Right cardiac atrium (tissue), 5 donors: ENCODE results near the gene PDE6A. TPM values are rescaled to one million over a fixed set of nuclear protein-coding genes. Genes with fewer than 3 reads are reported as not detected.
"Not testable (repeated sequence)": the region's sequence is repeated elsewhere in the genome, so short reads cannot be mapped to it uniquely, and the experiment has no call there.

Source experiments
- ATAC-seq, 2 donors: fragments of 200-7000 bp; cut with Tn5 transposase; one replicate each; pipeline versions ENCODE4 v1.8.0 to v1.9.1; 2020; ENCODE audit warnings: moderate library complexity in 2 of 2, mild to moderate bottlenecking in 1 of 2
- DNase-seq, 3 donors: peaks; one replicate each; pipeline ENCODE4 v3.0.0-alpha.2; 2020
- H3K27ac ChIP-seq: one replicate; pipeline ENCODE4 v1.5.1; 2013; ENCODE audit warnings: mild to moderate bottlenecking, low read length, control low read depth, moderate library complexity
- H3K27me3 ChIP-seq: one replicate; pipeline ENCODE4 v1.6.1; 2013; ENCODE audit not compliant: control insufficient read depth, insufficient read depth
- H3K4me1 ChIP-seq: one replicate; pipeline ENCODE4 v1.6.1; 2013; ENCODE audit warnings: low read length; ENCODE audit not compliant: control insufficient read depth, insufficient read depth
- H3K4me3 ChIP-seq: one replicate; pipeline ENCODE4 v1.5.1; 2013; ENCODE audit warnings: low read length, control low read depth
- H3K9me3 ChIP-seq: one replicate; pipeline ENCODE4 v1.6.1; 2013; ENCODE audit warnings: low read length; ENCODE audit not compliant: control insufficient read depth
- WGBS: extraction: QIAGEN DNeasy Blood & Tissue Kit; methylation state at CpG from one replicate; pipeline ENCODE4 v1.1.7; 2013; 5-methylcytosine and 5-hydroxymethylcytosine counted together
- intact Hi-C, 4 donors: fragments of 100-400 bp; cut with DNase I; formaldehyde crosslinking; loops; one replicate each; pipeline versions ENCODE4 v1.11.0 to v1.14.0; 2022 to 2023
- polyA plus RNA-seq: library from polyadenylated mRNA; stranded (reverse); fragments of 200-250 nt; gene quantifications from one replicate; pipeline ENCODE4 v1.2.3, GENCODE V29; 2013
- total RNA-seq, 4 donors: library from RNA; stranded (reverse); fragmentation: NEBNext Ultra II Directional; extraction: Animal tissue kit (Norgen Biotek cat#: 25700); gene quantifications; one replicate each; pipeline ENCODE4 v1.2.1, GENCODE V29; 2021
- donor health status: healthy with polysubstance abuse.
- donor health status: DM: no; HTN: yes; CAD: no.
- donor health status: DM: no; HTN: no; CAD: no.
- donor health status: DM: no; HTN: yes; CAD: no; lungs with severe emphysema.
- donor health status: DM: yes; HTN: yes; CAD: no.

Gene PDE6A
- total and polyA plus RNA-seq, 5 donors, result 0.06 to 0.11 (median 0.07) TPM; not detected in 2

DNA sequence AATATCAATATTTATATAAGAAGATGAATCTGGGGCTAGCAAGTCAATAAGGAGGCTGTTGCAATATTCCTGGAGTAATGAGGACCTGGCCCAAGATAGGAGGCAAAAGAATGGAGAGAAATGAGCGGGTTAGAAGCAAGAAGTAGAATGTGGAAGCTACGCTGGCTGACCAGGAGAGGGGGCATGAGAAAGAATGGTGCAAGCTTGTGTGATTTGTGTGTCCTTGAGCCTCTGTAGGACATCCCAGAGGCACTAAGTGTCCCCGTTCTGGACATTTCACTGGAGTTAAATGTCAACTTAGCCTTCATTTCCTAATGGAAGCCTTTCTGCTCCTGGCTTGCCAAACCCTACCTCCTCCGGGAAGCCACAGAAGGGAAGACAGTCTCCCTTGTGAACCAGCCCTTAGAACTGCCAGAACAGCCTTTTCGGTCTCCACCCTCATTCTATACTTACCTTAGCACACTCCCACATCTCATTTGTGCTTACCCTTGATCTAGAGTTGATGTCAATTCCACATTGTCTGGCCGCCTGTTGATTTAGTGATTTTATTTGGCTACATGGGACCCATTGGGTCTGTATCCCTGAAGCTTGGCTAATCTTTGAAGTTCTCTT lies 6.7 kb upstream of the PDE6A start:
- 70% methylated on average over 6 of the region's 6 CpGs for WGBS
- H3K4me1 ChIP-seq, result no peaks in the 10 kb centered on the region
- H3K4me3 ChIP-seq, result no peak overlapping the region
- ATAC-seq, result peak in 1 of 2 donors; percentile 22
- H3K9me3 ChIP-seq, result no peaks in the 10 kb centered on the region
- no peak for DNase-seq
- H3K27me3 ChIP-seq, result no peaks in the 10 kb centered on the region
- H3K27ac ChIP-seq, result no peak overlapping the region
- intact Hi-C loops, result no loop called here

DNA sequence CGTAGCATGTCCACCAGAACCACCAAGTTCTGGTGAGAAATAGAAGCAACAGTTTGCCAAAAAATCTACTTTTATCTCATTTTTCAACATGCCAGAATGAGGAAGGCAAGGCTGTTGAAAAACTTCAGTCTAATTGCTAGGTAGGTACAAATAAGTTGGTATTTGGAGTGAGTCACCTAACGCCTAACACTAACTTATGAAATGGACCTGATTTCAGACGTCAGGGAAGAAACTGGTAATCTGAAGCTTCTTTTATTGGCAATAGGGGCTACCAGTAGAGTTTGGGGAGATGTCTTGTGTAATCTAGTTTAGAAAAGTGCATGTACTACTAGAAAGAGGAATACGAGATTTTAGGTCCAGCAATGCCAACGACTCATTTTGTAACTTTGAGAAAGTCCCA lies 4.4 kb upstream of the PDE6A start:
- no peaks in the 10 kb centered on the region for H3K4me1 ChIP-seq
- H3K27ac ChIP-seq, result no peak overlapping the region
- ATAC-seq (no peak), DNase-seq (no peak)
- intact Hi-C loops, result no loop called here
- H3K4me3 ChIP-seq, result no peak overlapping the region
- no peaks in the 10 kb centered on the region for H3K27me3 ChIP-seq
- H3K9me3 ChIP-seq, result no peaks in the 10 kb centered on the region
- 85% methylated on average over 5 of the region's 5 CpGs for WGBS

DNA sequence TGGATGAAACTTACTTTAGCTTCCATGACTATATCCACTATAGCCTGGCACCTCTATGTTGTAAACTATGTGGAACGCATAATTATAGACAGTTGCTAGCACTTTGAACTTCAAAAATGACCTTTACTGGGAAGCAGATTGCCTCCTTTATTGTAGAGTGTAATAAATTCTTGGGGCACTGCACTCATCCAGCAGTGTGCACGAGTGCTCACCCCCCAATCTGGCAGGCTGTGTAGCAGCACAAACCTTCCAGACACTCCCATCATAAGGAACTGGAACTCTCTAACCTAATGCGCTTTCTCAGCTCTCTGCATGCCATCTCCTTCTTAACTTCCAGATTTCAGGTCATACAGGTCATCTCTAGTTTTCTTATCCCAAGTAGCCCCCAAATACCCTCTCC lies 1.5 kb upstream of the PDE6A start:
- Histone ChIP-seq H3K4me1 (no peaks in the 10 kb centered on the region), H3K27ac (no peak overlapping the region), H3K4me3 (no peak overlapping the region), H3K27me3 (no peaks in the 10 kb centered on the region), H3K9me3 (no peaks in the 10 kb centered on the region)
- 77% methylated on average over 3 of the region's 3 CpGs for WGBS
- intact Hi-C loops, result no loop called here
- ATAC-seq (no peak), DNase-seq (no peak)

DNA sequence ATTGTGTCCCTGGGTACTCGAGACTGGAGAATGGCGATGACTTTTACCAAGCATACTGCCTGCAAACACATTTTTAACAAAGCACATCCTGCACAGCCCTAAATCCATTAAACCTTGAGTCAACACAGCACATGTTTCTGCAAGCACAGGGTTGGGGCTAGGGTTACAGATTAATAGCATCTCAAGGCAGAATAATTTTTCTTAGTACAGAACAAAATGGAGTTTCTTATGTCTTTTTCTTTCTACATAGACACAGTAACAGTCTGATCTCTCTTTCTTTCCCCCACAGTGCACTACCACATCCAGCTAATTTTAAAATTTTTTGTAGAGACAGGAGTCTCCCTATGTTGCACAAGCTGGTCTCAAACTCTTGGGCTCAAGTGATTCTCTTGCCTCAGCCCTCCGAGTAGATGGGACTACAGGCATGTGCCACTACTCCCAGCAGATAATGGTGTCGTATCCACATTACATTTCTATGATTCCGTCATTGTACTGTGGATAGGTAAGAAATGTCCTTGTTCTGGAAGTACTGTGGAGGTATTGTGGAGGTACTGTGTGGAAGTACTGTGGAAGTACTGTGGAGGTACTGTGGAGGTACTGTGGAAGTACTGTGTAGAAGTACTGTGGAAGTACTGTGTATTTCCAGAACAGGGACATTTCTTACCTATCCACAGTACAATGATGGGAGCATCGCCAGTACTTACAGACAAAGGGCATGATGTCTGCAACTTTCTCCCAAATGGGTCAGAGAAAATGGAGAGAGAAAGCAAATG lies 1.2 kb downstream of the PDE6A start:
- WGBS, result 87% methylated on average over 6 of the region's 6 CpGs
- H3K9me3 ChIP-seq, H3K27me3 ChIP-seq, H3K27ac ChIP-seq, DNase-seq, H3K4me3 ChIP-seq, intact Hi-C loops, ATAC-seq, H3K4me1 ChIP-seq: not testable (repeated sequence)

DNA sequence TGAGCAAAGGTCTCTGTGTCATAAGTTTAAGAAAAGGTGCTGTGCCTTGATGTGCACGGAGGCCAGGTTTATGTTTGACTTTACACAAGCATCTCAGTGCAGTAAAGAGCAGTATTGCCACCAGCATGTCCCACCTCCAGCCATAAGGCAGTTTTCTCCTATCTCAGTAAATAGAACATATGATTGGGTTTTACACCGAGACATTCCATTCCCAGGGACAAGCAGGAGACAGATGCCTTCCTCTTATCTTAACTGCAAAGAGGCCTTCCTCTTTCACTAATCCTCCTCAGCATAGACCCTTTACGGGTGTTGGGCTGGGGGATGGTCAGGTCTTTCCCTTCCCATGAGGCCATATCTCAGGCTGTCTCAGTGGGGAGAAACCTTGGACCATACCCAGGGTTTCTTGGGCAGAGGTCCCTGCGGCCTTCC lies 1.8 kb downstream of the PDE6A start:
- ATAC-seq, H3K4me3 ChIP-seq, intact Hi-C loops, DNase-seq, H3K27me3 ChIP-seq, H3K4me1 ChIP-seq, H3K27ac ChIP-seq, H3K9me3 ChIP-seq: not testable (repeated sequence)
- WGBS, result 65% methylated on average over 4 of the region's 4 CpGs

DNA sequence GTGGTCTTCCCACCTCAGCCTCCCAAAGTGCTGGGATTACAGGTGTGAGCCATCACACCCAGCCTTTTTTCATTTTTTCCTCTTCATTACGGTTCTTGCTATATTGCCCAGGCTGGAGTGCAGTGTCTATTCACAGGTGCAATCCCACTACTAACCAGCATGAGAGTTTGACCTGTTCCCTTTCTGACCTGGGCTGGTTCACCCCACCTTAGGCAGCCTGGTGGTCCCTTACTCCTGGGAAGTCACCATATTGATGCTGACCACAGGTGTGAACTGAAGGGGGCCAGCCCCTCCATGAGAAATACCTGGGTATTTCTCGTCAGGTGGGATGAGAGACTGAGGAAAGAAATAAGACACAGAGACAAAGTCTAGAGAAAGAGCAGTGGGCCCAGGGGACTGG lies 2.4 kb downstream of the PDE6A start:
- Histone ChIP-seq H3K9me3 (no peaks in the 10 kb centered on the region), H3K27me3 (no peaks in the 10 kb centered on the region), H3K27ac (no peak overlapping the region), H3K4me1 (no peaks in the 10 kb centered on the region), H3K4me3 (no peak overlapping the region)
- intact Hi-C loops, result no loop called here
- no peak for ATAC-seq
- DNase-seq, result no peak
- 97% methylated on average over 2 of the region's 2 CpGs for WGBS

DNA sequence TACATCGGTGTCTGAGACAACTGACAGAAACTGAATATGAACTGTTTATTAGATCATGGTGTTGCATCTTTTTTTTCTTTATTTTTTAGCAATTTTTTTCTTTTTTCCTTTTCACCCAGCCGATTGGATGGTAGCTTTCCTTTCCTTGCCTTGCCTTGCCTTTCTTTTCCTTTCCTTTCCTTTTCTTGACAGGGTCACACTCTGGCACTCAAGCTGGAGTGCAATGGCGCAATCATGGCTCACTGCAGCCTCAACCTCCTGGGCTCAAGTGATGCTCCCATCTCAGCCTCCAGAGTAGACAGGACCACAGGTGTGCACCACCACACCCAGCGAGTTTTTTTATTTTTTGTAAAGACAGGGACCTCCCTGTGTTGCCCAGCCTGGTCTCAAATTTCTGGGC lies 2.8 kb downstream of the PDE6A start:
- H3K27me3 ChIP-seq, result no peaks in the 10 kb centered on the region
- H3K4me3 ChIP-seq, result no peak overlapping the region
- H3K4me1 ChIP-seq, result no peaks in the 10 kb centered on the region
- ATAC-seq (no peak), DNase-seq (no peak)
- H3K27ac ChIP-seq, result no peak overlapping the region
- intact Hi-C loops, result no loop called here
- WGBS, result 91% methylated on average over 4 of the region's 4 CpGs
- no peaks in the 10 kb centered on the region for H3K9me3 ChIP-seq

DNA sequence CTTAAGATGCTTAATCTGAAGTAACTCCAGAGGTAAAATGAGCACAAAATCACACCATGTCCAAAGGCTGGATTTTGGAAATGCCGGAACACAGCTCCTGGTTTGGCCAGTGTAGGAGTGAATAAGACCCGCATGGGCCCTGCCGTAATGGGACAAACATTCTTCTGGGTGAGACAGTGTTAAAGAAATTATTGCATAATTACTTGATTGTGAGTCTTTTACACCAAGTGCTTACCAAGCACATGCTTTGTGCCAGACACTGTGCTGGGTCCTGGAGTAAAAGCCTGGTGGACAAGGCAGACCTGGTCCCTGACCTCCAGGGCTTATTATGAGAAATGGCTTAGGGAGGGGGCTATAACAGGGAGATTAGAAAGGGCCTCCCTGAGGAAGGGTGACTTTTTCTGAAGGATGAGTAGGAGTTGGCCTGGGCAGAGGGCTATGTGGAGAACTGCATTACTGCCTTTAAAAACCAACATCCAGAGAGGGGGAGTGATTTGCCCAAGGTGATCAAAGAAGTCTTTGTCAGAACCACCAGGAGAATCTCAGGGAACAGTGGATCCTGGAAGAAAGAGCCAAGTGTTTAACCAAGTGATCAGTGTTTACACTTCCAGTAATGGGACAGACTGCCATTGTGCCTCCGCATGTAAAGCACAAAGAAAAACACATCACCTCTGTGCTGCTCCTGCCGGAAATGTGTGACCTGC lies 3.5 kb downstream of the PDE6A start:
- no peak overlapping the region for H3K4me3 ChIP-seq
- intact Hi-C loops, result no loop called here
- 91% methylated on average over 5 of the region's 5 CpGs for WGBS
- no peaks in the 10 kb centered on the region for H3K27me3 ChIP-seq
- DNase-seq (no peak), ATAC-seq (no peak)
- no peaks in the 10 kb centered on the region for H3K4me1 ChIP-seq
- H3K27ac ChIP-seq, result no peak overlapping the region
- no peaks in the 10 kb centered on the region for H3K9me3 ChIP-seq

DNA sequence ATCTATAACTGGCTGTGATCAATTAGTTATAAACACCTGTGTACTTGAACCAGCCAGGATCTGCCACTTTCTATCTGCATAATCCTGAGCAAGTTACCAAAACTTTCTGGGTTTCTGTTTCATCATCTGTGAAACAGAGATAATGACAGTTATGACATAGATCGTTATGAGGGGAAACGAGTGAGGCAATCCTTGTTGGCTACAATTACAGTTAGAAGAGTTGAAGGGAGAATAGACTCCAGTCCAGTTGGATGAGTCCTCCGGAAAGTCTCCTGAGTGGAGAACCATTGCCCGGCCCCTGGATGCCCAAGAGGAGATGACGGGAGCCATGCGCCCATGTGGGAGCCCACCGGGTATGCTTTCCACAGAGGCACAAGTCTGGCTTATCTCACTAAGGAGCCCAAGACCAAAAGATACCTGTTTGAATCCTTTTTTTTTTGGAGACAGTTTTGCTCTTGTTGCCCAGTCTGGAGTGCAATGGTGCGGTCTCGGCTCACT lies 4.5 kb downstream of the PDE6A start:
- DNase-seq (peak in 1 of 3 donors; percentile 23), ATAC-seq (peak in 1 of 2 donors; percentile 39)
- Histone ChIP-seq H3K4me3 (no peak overlapping the region), H3K27ac (no peak overlapping the region), H3K27me3 (no peaks in the 10 kb centered on the region), H3K9me3 (no peaks in the 10 kb centered on the region), H3K4me1 (no peaks in the 10 kb centered on the region)
- intact Hi-C loops, result no loop called here
- 77% methylated on average over 9 of the region's 9 CpGs for WGBS

DNA sequence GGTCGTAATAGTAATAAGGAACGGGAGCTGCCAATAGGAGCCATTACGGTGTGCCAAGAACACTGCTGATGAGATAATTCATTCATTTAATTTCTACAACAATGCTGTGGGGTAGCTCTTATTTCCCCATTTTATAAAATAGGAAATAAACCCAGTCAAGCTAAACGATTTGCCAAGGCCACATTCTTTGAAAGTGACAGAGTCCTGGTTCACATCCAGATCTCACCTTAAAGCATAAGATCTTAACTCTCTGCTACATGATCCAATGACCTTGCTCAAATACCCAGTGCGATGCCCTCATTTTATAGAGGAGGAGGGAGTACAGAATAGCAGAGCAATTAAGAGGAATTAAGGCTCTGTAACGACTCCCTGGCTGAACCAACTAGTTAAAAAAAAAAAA lies 5.0 kb downstream of the PDE6A start:
- WGBS, result 58% methylated on average over 6 of the region's 6 CpGs
- intact Hi-C loops, result no loop called here
- ATAC-seq (no peak), DNase-seq (no peak)
- Histone ChIP-seq H3K4me1 (no peaks in the 10 kb centered on the region), H3K9me3 (no peaks in the 10 kb centered on the region), H3K27me3 (no peaks in the 10 kb centered on the region), H3K4me3 (no peak overlapping the region), H3K27ac (no peak overlapping the region)

DNA sequence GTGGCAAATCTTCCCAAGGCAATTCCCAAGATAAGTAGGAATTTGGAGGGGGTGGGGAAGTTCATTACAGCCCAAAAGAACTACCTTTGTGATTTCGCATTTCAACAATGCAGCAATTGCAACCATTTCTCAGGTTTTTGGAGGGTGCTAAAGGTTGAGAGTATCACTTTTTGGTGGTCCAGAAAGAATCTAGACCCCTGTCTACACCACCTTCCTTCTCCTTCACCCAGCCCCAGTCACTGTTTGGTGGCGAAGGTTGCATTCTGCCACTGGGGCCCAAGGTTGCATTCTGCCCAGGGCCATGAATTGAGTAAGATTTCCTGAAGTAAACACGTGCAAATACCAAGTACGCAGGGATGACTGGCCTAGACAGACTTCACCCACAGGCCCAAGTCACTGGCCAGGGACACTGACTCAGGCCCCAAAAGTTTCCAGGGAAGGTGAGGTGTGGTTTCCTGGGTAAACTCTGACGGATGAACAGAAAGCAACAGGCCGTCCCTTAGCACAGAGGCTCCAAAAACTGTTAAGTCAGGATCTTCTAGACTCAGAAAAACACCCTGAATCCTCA lies 5.7 kb downstream of the PDE6A start:
- H3K27ac ChIP-seq, result no peak overlapping the region
- ATAC-seq (peak; percentile 42 to 83), DNase-seq (peak in 1 of 3 donors; percentile 26)
- H3K9me3 ChIP-seq, result no peaks in the 10 kb centered on the region
- WGBS, result 77% methylated on average over 6 of the region's 6 CpGs
- H3K4me3 ChIP-seq, result no peak overlapping the region
- H3K27me3 ChIP-seq, result no peaks in the 10 kb centered on the region
- intact Hi-C loops, result no loop called here
- H3K4me1 ChIP-seq, result no peaks in the 10 kb centered on the region
